MM.1S (cell line): ENCODE results near the gene PTPRN2.
"Not testable (repeated sequence)": the region's sequence is repeated elsewhere in the genome, so short reads cannot be mapped to it uniquely, and the experiment has no call there.

Source experiments
- DNase-seq: peaks from one replicate; pipeline ENCODE4 v3.0.0-alpha.2; 2015
- H2AFZ ChIP-seq: fragments of 300-600 bp; sonication (generic); 2 replicates; pipeline ENCODE4 v1.6.0; 2016; ENCODE audit warnings: antibody characterized with exemption, low read length
- H3F3A ChIP-seq: fragments of 300-600 bp; sonication (generic); 2 replicates; pipeline ENCODE4 v1.6.1; 2016; ENCODE audit warnings: mild to moderate bottlenecking, antibody characterized with exemption, low read length, moderate library complexity, mixed read lengths; ENCODE audit not compliant: insufficient read depth
- H3K27ac ChIP-seq: fragments of 300-600 bp; sonication (generic); 2 replicates; pipeline ENCODE4 v1.5.1; 2016; ENCODE audit warnings: mild to moderate bottlenecking, low read length
- H3K27me3 ChIP-seq: fragments of 300-600 bp; sonication (generic); replicated peaks from 2 replicates; pipeline ENCODE4 v1.6.0; 2016; ENCODE audit warnings: low read length; ENCODE audit not compliant: insufficient read depth
- H3K36me3 ChIP-seq: fragments of 300-600 bp; sonication (generic); replicated peaks from 2 replicates; pipeline ENCODE4 v1.6.1; 2016; ENCODE audit warnings: mild to moderate bottlenecking, low read length, mixed read lengths; ENCODE audit not compliant: insufficient read depth
- H3K4me1 ChIP-seq: fragments of 300-600 bp; sonication (generic); 2 replicates; pipeline ENCODE4 v1.6.1; 2016; ENCODE audit warnings: low read length, mixed read lengths
- H3K4me2 ChIP-seq: fragments of 300-600 bp; sonication (generic); 2 replicates; pipeline ENCODE4 v1.6.0; 2016; ENCODE audit warnings: low read depth, low read length
- H3K4me3 ChIP-seq: fragments of 300-600 bp; sonication (generic); 2 replicates; pipeline ENCODE4 v1.5.1; 2016; ENCODE audit warnings: low read length, mixed read lengths
- H3K79me2 ChIP-seq: fragments of 300-600 bp; sonication (generic); 2 replicates; pipeline ENCODE4 v1.6.1; 2016; ENCODE audit warnings: mixed run types, low read length, mixed read lengths
- H3K9ac ChIP-seq: fragments of 300-600 bp; sonication (generic); 2 replicates; pipeline ENCODE4 v1.6.1; 2016; ENCODE audit warnings: low read length, mixed read lengths
- H3K9me2 ChIP-seq: fragments of 300-600 bp; sonication (generic); replicated peaks from 2 replicates; pipeline ENCODE4 v1.6.1; 2016; ENCODE audit warnings: mild to moderate bottlenecking, low read length, mixed read lengths; ENCODE audit not compliant: insufficient read depth
- H3K9me3 ChIP-seq: fragments of 300-600 bp; sonication (generic); replicated peaks from 2 replicates; pipeline ENCODE4 v1.6.1; 2016; ENCODE audit warnings: mild to moderate bottlenecking, low read length, mixed read lengths; ENCODE audit not compliant: insufficient read depth
- H4K20me1 ChIP-seq: fragments of 300-600 bp; sonication (generic); 2 replicates; pipeline ENCODE4 v1.6.1; 2016; ENCODE audit warnings: mild to moderate bottlenecking, low read length, moderate library complexity, mixed read lengths; ENCODE audit not compliant: insufficient read depth
- CTCF ChIP-seq: fragments of 300-600 bp; sonication (generic); IDR thresholded peaks from 2 replicates; pipeline ENCODE4 v1.5.1; 2016; ENCODE audit warnings: antibody characterized with exemption, low read length, mixed read lengths
- EZH2 ChIP-seq: fragments of 300-600 bp; sonication (generic); optimal IDR thresholded peaks from 2 replicates; pipeline ENCODE3; 2017; ENCODE audit warnings: low read depth, mild to moderate bottlenecking, antibody characterized with exemption, low read length, mixed read lengths
- EZH2phosphoT487 ChIP-seq: fragments of 300-600 bp; sonication (generic); IDR thresholded peaks from 2 replicates; pipeline ENCODE4 v1.6.1; 2018; ENCODE audit warnings: antibody characterized with exemption, low read length

The PTPRN2 gene

GRCh38 chr7:158309868-158310763, 277.5 kb downstream of the PTPRN2 start:
- Histone ChIP-seq H3K4me2 (no peak overlapping the region), H3K9ac (no peak overlapping the region), H3K9me2 (no peaks in the 10 kb centered on the region), H3K4me3 (no peak overlapping the region), H3F3A (no peaks in the 10 kb centered on the region), H2AFZ (no peak overlapping the region), H4K20me1 (no peaks in the 10 kb centered on the region), H3K79me2 (no peaks in the 10 kb centered on the region), H3K9me3 (no peaks in the 10 kb centered on the region), H3K27me3 (no peaks in the 10 kb centered on the region), H3K27ac (no peak overlapping the region), H3K4me1 (no peaks in the 10 kb centered on the region), H3K36me3 (no peaks in the 10 kb centered on the region)
- TF ChIP-seq EZH2 (no peak), CTCF (no peak), EZH2phosphoT487 (no peak)
- DNase-seq: no peak

- Histone ChIP-seq H3K9me2 (no peaks in the 10 kb centered on the region), H3K9ac (no peak overlapping the region), H4K20me1 (no peaks in the 10 kb centered on the region), H3K79me2 (no peaks in the 10 kb centered on the region), H3K36me3 (no peaks in the 10 kb centered on the region), H3K27me3 (peaks cover 16% of the 10 kb centered on the region), H3K4me3 (no peak overlapping the region), H2AFZ (no peak overlapping the region), H3K4me2 (no peak overlapping the region), H3K27ac (no peak overlapping the region), H3K4me1 (no peaks in the 10 kb centered on the region), H3F3A (no peaks in the 10 kb centered on the region), H3K9me3 (no peaks in the 10 kb centered on the region)
- DNase-seq: no peak
- TF ChIP-seq EZH2: no peak
Observed at GRCh38 chr7:158308001-158308400, 279.6 kb downstream of the PTPRN2 start.

- H3F3A ChIP-seq, H3K9ac ChIP-seq, H2AFZ ChIP-seq, H3K4me1 ChIP-seq, H4K20me1 ChIP-seq, H3K27ac ChIP-seq, H3K36me3 ChIP-seq, DNase-seq, H3K4me2 ChIP-seq, H3K9me3 ChIP-seq, H3K79me2 ChIP-seq, H3K4me3 ChIP-seq, H3K9me2 ChIP-seq: not testable (repeated sequence)
- peaks cover 53% of the 10 kb centered on the region for H3K27me3 ChIP-seq
Observed at GRCh38 chr7:158304072-158304471, 283.6 kb downstream of the PTPRN2 start.

- H3K4me1 ChIP-seq: no peaks in the 10 kb centered on the region
- H3K4me2 ChIP-seq: no peak overlapping the region
- no peaks in the 10 kb centered on the region for H3K79me2 ChIP-seq
- no peaks in the 10 kb centered on the region for H3K9me3 ChIP-seq
- TF ChIP-seq EZH2 (no peak), EZH2phosphoT487 (no peak), CTCF (no peak)
- H3K9me2 ChIP-seq: no peaks in the 10 kb centered on the region
- no peaks in the 10 kb centered on the region for H4K20me1 ChIP-seq
- peaks cover 62% of the 10 kb centered on the region for H3K27me3 ChIP-seq
- no peaks in the 10 kb centered on the region for H3K36me3 ChIP-seq
- H3F3A ChIP-seq: no peaks in the 10 kb centered on the region
- DNase-seq: no peak
- H3K27ac ChIP-seq: no peak overlapping the region
- H3K4me3 ChIP-seq: no peak overlapping the region
- no peak overlapping the region for H3K9ac ChIP-seq
- H2AFZ ChIP-seq: no peak overlapping the region
Observed at GRCh38 chr7:158303121-158303520, 284.5 kb downstream of the PTPRN2 start.
